GM12874 (cell line): Measurements from ENCODE around the gene RNFT2.

Experiments used
- TF ChIP-seq, protein P1 (sequence below): IDR thresholded peaks from 2 replicates; pipeline ENCODE4 v1.5.1; 2011; ENCODE audit warnings: low read depth, mild to moderate bottlenecking, control low read depth, low read length, moderate library complexity; ENCODE audit not compliant: insufficient read depth

The RNFT2 gene

DNA sequence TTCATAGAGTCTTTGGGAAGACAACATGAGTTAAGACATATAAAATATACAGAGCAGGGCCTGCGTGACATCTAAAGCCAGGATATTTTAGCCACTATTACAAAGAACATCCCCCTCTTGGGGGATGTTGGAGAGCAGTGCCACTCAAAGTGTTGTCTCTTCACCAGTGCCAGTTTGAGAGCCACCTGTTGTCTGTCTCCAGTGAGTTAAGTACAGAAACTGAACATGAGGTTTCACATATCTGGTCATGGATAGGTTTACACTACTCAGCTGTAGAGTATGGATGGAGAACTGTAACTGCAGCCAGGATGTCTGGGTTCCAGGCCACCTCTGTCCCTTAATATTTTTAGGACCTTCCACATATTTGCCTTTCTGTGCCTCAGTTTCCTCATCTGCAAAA lies 39.1 kb downstream of the RNFT2 start:
- TF ChIP-seq, protein P1, sequence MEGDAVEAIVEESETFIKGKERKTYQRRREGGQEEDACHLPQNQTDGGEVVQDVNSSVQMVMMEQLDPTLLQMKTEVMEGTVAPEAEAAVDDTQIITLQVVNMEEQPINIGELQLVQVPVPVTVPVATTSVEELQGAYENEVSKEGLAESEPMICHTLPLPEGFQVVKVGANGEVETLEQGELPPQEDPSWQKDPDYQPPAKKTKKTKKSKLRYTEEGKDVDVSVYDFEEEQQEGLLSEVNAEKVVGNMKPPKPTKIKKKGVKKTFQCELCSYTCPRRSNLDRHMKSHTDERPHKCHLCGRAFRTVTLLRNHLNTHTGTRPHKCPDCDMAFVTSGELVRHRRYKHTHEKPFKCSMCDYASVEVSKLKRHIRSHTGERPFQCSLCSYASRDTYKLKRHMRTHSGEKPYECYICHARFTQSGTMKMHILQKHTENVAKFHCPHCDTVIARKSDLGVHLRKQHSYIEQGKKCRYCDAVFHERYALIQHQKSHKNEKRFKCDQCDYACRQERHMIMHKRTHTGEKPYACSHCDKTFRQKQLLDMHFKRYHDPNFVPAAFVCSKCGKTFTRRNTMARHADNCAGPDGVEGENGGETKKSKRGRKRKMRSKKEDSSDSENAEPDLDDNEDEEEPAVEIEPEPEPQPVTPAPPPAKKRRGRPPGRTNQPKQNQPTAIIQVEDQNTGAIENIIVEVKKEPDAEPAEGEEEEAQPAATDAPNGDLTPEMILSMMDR, result no peak

DNA sequence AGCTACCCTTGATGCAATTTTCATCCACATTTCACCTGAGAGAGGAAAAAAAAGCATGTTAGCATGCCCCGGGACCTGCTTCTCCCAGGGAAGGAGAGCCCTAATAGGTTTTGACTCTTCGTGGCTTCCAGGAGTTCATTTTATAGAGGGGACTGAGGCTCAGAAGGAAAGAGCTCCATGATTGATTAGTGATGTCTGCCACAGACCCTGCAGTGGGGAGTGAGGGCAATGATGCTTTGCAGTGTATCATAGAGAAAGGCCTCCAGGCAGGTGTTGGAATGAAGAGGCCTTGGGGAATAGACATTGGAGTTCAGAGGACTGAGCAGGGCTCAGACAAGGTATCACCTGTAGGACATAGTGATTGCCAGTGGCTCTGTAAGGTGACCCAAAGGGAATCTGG lies 41.5 kb downstream of the RNFT2 start:
- TF ChIP-seq, protein P1, result no peak

DNA sequence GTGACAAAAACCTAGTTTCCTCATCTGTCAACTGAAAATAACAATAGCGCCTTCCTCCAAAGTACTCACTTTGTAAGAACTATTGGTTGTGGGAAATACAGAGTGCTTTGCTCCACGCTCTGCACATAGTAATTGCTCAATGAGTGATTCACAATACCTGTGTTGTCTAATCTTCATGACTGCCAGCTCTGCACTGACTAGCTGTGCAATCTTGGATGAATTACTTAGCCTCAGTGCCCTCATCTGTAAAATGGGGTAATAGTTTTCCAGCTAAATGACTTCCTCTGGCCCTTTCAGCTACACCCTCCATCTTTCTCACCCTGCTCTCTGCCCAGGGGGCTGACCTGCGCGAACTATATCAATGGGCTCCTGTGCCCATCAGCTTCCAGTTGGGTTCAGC lies 42.8 kb downstream of the RNFT2 start:
- TF ChIP-seq, protein P1, result no peak

DNA sequence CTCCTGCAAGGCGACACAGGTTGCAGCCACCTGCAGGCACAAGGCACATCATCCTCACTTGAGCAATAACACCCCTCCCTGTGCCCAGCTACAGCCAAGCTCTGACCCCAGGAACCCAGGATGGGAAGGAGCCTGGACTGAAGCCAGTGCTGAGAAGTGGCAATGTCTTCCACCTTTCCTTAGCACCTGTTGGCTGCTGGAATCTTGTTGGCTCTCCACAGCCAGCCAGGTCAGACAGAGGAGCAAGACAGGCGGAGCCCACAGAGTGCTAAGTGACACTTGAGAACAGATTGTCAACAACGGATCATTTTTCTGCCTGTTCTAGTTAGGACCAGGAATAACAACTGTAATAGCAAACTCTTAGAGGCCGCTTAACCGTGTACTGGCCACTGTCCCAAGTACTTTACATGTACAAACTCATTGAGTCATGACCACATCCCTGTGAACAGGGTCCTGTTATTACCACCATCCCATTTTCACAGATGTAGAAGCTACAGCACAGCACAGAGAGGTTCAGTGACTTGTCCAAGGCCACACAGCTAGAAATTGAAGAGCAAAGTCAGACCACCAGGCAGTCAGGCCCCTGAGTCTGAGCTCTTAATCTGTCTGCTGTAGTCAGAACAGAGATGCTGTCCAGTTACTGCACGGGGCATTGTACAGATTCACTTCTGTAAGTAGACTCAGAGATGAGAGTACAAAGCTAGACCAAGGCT lies 45.6 kb downstream of the RNFT2 start:
- TF ChIP-seq, protein P1, result no peak

DNA sequence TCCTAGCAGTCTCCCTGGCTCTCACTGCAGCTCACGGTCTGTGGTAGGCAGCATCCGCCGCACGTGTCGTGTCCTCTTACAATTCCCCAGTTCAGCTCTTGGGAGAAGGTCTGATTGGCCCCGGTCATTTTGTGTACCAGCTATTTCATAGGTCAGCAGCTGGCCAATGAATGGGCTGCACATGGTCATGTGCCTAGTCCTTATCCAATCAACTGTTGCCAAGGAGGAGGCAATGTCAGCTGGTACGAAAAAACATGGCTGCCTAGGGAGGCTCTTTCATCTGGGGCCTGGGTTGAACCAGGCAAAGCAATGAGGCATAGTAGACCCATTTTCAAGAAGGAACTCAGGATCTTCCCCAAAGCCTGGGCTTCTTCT lies 46.1 kb downstream of the RNFT2 start:
- TF ChIP-seq, protein P1, result no peak

DNA sequence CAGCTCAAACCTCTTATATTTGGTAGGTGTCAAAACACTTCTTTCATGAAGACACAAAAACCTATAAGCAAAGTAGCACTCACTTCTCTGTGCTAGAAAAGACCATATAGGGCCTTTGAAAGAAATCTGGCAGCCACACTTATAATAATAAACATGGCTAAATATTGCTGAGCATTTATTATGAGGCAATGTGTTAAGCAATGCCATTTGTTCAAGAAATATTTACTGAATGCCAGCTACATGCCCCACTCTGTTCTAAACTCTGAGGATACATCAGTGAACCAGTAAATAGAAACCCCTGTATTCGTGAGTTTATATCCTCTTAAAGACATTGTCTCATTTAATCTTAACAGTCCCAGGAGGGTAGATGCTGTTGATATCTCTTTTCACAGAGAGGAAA lies 52.0 kb downstream of the RNFT2 start:
- TF ChIP-seq, protein P1, result no peak

DNA sequence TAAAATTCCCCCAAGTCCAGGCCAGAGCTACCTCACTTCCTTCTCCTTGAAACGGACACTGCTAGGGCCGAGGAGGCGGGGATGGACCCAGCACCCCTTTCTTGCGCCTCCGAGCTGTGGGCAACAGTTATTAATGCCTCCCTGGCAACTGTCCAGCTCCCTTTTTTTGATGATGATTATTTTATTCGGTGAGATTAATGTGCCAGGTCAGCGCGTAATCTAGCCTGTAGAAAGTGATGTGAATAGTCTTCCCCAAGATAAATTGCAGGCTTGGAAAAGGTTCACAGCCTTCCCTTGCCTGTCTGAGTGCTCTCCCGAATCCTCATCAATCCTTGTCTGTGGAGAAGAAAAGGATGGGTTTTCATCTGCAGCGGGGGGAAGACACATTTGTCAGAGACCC lies 54.3 kb downstream of the RNFT2 start:
- TF ChIP-seq, protein P1, result no peak
